Bronchial epithelial cell (primary cell): ENCODE results near the gene GRIK1. TPM values are rescaled to one million over a fixed set of nuclear protein-coding genes. Genes with fewer than 3 reads are reported as not detected.

ENCODE experiments used
- DNase-seq: peaks from one replicate; pipeline ENCODE4 v3.0.0-alpha.2; 2010; ENCODE audit warnings: low read depth
- FAIRE-seq: peaks from 2 replicates; lab custom pipeline; 2011; peaks lifted over from hg19 to GRCh38; lab: Jason Lieb, UNC
- H3K27me3 ChIP-seq: 2 replicates; pipeline ENCODE4 v1.5.1; 2011; ENCODE audit warnings: low read length; ENCODE audit not compliant: control insufficient read depth, insufficient read depth
- H3K36me3 ChIP-seq: 2 replicates; pipeline ENCODE4 v1.5.1; 2011; ENCODE audit warnings: low read length; ENCODE audit not compliant: control insufficient read depth, insufficient read depth
- H3K4me3 ChIP-seq: 2 replicates; pipeline ENCODE4 v1.5.1; 2011; ENCODE audit warnings: mild to moderate bottlenecking, low read depth, low read length, control low read depth
- CTCF ChIP-seq: IDR thresholded peaks from 2 replicates; pipeline ENCODE4 v1.5.1; 2011; ENCODE audit warnings: mild to moderate bottlenecking, moderate library complexity, low read length, control low read depth, inconsistent platforms; ENCODE audit not compliant: insufficient read depth, severe bottlenecking
- total RNA-seq: library from RNA; depleted of rRNA; stranded (reverse); fragments of >200 nt; gene quantifications from 2 replicates; pipeline ENCODE4 v1.2.1, GENCODE V29; 2014

Gene GRIK1
- total RNA-seq, 1 donor from 2014 or later = not detected

- no peak overlapping the region for H3K4me3 ChIP-seq
- no peaks in the 10 kb centered on the region for H3K36me3 ChIP-seq
- no peak for TF ChIP-seq CTCF
- FAIRE-seq (no peak), DNase-seq (no peak)
- no peaks in the 10 kb centered on the region for H3K27me3 ChIP-seq
These were observed 284.9 kb downstream of the GRIK1 start for GRCh38 chr21:29654855-29655254.

- FAIRE-seq = no peak
- H3K27me3 ChIP-seq = no peaks in the 10 kb centered on the region
These were observed 285.6 kb downstream of the GRIK1 start for GRCh38 chr21:29654203-29654602.

GRCh38 chr21:29650523-29651022, 289.2 kb downstream of the GRIK1 start:
- Histone ChIP-seq H3K27me3 (no peaks in the 10 kb centered on the region), H3K4me3 (no peak overlapping the region), H3K36me3 (no peaks in the 10 kb centered on the region)
- DNase-seq (no peak), FAIRE-seq (peak; percentile 73)
- TF ChIP-seq CTCF = no peak

More at GRCh38 chr21:29654203-29654602, 285.6 kb downstream of the GRIK1 start:
- DNase-seq = no peak
- Histone ChIP-seq H3K36me3 (no peaks in the 10 kb centered on the region), H3K4me3 (no peak overlapping the region)
- TF ChIP-seq CTCF = no peak

GRCh38 chr21:29649406-29649814, 290.4 kb downstream of the GRIK1 start:
- FAIRE-seq (no peak), DNase-seq (no peak)
- H3K4me3 ChIP-seq = no peak overlapping the region
- H3K27me3 ChIP-seq = no peaks in the 10 kb centered on the region
- H3K36me3 ChIP-seq = no peaks in the 10 kb centered on the region
- no peak for TF ChIP-seq CTCF

- DNase-seq (no peak), FAIRE-seq (no peak)
- Histone ChIP-seq H3K4me3 (no peak overlapping the region), H3K36me3 (no peaks in the 10 kb centered on the region), H3K27me3 (no peaks in the 10 kb centered on the region)
- TF ChIP-seq CTCF = no peak
These were observed 291.0 kb downstream of the GRIK1 start for GRCh38 chr21:29648710-29649240.

GRCh38 chr21:29647353-29647781, 292.4 kb downstream of the GRIK1 start:
- DNase-seq (no peak), FAIRE-seq (no peak)
- TF ChIP-seq CTCF = no peak
- Histone ChIP-seq H3K36me3 (no peaks in the 10 kb centered on the region), H3K27me3 (no peaks in the 10 kb centered on the region), H3K4me3 (no peak overlapping the region)
